ENCODE results near the gene ADAMTS17. TPM values are rescaled to one million over a fixed set of nuclear protein-coding genes. Genes with fewer than 3 reads are reported as not detected.
"Not testable (repeated sequence)": the region's sequence is repeated elsewhere in the genome, so short reads cannot be mapped to it uniquely, and the experiment has no call there.

The ADAMTS17 gene
- total RNA-seq, 4 donors from 2014 or later, result 7.2 to 15.1 (median 8.9) TPM

- Histone ChIP-seq H3K27me3 (no peaks in the 10 kb centered on the region), H3K9me3 (no peaks in the 10 kb centered on the region), H3K4me3 (no peak overlapping the region), H3K4me1 (no peaks in the 10 kb centered on the region), H3K27ac (no peak overlapping the region), H3K36me3 (no peaks in the 10 kb centered on the region)
- TF ChIP-seq POLR2A (IDR thresholded peaks at IDR 0.05) (no peak), CTCF (IDR thresholded peaks at IDR 0.05) (no peak)
- DNase-seq, result no peak
Observed at GRCh38 chr15:100082761-100083402, 258.9 kb downstream of the ADAMTS17 start.

- Histone ChIP-seq H3K27me3 (no peaks in the 10 kb centered on the region), H3K27ac (no peak overlapping the region), H3K4me3 (no peak overlapping the region), H3K4me1 (no peaks in the 10 kb centered on the region), H3K9me3 (no peaks in the 10 kb centered on the region), H3K36me3 (no peaks in the 10 kb centered on the region)
- DNase-seq, result no peak
- TF ChIP-seq POLR2A (IDR thresholded peaks at IDR 0.05), result no peak
- TF ChIP-seq CTCF (IDR thresholded peaks at IDR 0.05), result no peak
Observed at GRCh38 chr15:100081454-100081853, 260.3 kb downstream of the ADAMTS17 start.

GRCh38 chr15:100078511-100079220 is 263.1 kb downstream of the ADAMTS17 start:
- Histone ChIP-seq H3K4me3 (no peak overlapping the region), H3K9me3 (no peaks in the 10 kb centered on the region), H3K27me3 (no peaks in the 10 kb centered on the region), H3K27ac (no peak overlapping the region), H3K4me1 (no peaks in the 10 kb centered on the region), H3K36me3 (no peaks in the 10 kb centered on the region)
- TF ChIP-seq CTCF (IDR thresholded peaks at IDR 0.05) (no peak), POLR2A (IDR thresholded peaks at IDR 0.05) (no peak)
- no peak for DNase-seq

GRCh38 chr15:100075229-100075628 is 266.5 kb downstream of the ADAMTS17 start:
- Histone ChIP-seq H3K36me3 (no peaks in the 10 kb centered on the region), H3K27ac (no peak overlapping the region), H3K9me3 (no peaks in the 10 kb centered on the region), H3K27me3 (no peaks in the 10 kb centered on the region), H3K4me3 (no peak overlapping the region), H3K4me1 (no peaks in the 10 kb centered on the region)
- no peak for DNase-seq
- TF ChIP-seq POLR2A (IDR thresholded peaks at IDR 0.05), result no peak

- TF ChIP-seq CTCF (IDR thresholded peaks at IDR 0.05), result no peak
- TF ChIP-seq POLR2A (IDR thresholded peaks at IDR 0.05), result no peak
- H3K4me3 ChIP-seq, result no peak overlapping the region
- H3K36me3 ChIP-seq, result no peaks in the 10 kb centered on the region
- H3K27me3 ChIP-seq, result no peaks in the 10 kb centered on the region
- no peak overlapping the region for H3K27ac ChIP-seq
- H3K4me1 ChIP-seq, result no peaks in the 10 kb centered on the region
- no peaks in the 10 kb centered on the region for H3K9me3 ChIP-seq
- DNase-seq, result no peak
Observed at GRCh38 chr15:100073982-100074381, 267.8 kb downstream of the ADAMTS17 start.

- H3K27ac ChIP-seq, H3K4me3 ChIP-seq, H3K27me3 ChIP-seq, H3K9me3 ChIP-seq, DNase-seq, H3K4me1 ChIP-seq, H3K36me3 ChIP-seq: not testable (repeated sequence)
Observed at GRCh38 chr15:100066521-100067280, 275.1 kb downstream of the ADAMTS17 start.
